Suprapubic skin (tissue), 4 donors: ENCODE results near the gene ACTBL2. TPM values are rescaled to one million over a fixed set of nuclear protein-coding genes. Genes with fewer than 3 reads are reported as not detected.

ENCODE experiments used
- DNase-seq, 2 donors: peaks; one replicate each; pipeline ENCODE4 v3.0.0-alpha.2; 2019; ENCODE audit warnings: low spot score in 2 of 2
- H3K27ac ChIP-seq: fragments of 200-600 bp; sonication (generic); one replicate; pipeline ENCODE4 v1.5.1; 2019
- H3K27me3 ChIP-seq: fragments of 200-600 bp; sonication (generic); one replicate; pipeline ENCODE4 v1.5.1; 2019
- H3K36me3 ChIP-seq: fragments of 200-600 bp; sonication (generic); one replicate; pipeline ENCODE4 v1.5.1; 2019
- H3K4me1 ChIP-seq: fragments of 200-600 bp; sonication (generic); one replicate; pipeline ENCODE4 v1.5.1; 2019
- H3K4me3 ChIP-seq: fragments of 200-600 bp; sonication (generic); one replicate; pipeline ENCODE4 v1.5.1; 2019; ENCODE audit warnings: mild to moderate bottlenecking
- H3K9me3 ChIP-seq: fragments of 200-600 bp; sonication (generic); one replicate; pipeline ENCODE4 v1.5.1; 2019
- CTCF ChIP-seq, 2 donors: fragments of 200-600 bp in 1 of 2; fragments of 450-650 bp in 1 of 2; sonication (generic) in 1 of 2; IDR thresholded peaks; one replicate each; pipeline ENCODE4 v1.5.1; 2016 to 2019; ENCODE audit warnings: antibody characterized with exemption in 2 of 2, mild to moderate bottlenecking in 1 of 2, moderate library complexity in 1 of 2
- EP300 ChIP-seq: sonication (generic); formaldehyde crosslinking; IDR thresholded peaks from one replicate; pipeline ENCODE4 v1.6.1; 2017; ENCODE audit warnings: antibody characterized with exemption
- POLR2A ChIP-seq, 2 donors: fragments of 450-650 bp; IDR thresholded peaks; one replicate each; pipeline ENCODE4 v1.6.1; 2017; ENCODE audit warnings: antibody characterized with exemption in 2 of 2, mild to moderate bottlenecking in 2 of 2, moderate library complexity in 2 of 2
- POLR2AphosphoS5 ChIP-seq, 3 donors: sonication (generic); formaldehyde crosslinking; IDR thresholded peaks; one replicate each; pipeline ENCODE4 v1.6.1; 2017; ENCODE audit warnings: antibody characterized with exemption in 3 of 3
- WGBS: methylation state at CpG from one replicate; pipeline ENCODE4 v1.1.5; 2018; 5-methylcytosine and 5-hydroxymethylcytosine counted together
- total RNA-seq, 4 donors: library from RNA; depleted of rRNA; stranded (reverse); fragments of >200 nt; gene quantifications; one replicate each; pipeline ENCODE4 v1.1.0, GENCODE V29; 2016

The ACTBL2 gene
- total RNA-seq, 4 donors from 2014 or later = 1.0 to 4.8 (median 1.6) TPM; not detected in 1

GRCh38 chr5:57505272-57506200 is 22.9 kb upstream of the ACTBL2 start:
- Histone ChIP-seq H3K4me3 (no peak overlapping the region), H3K4me1 (no peaks in the 10 kb centered on the region), H3K27me3 (no peaks in the 10 kb centered on the region), H3K27ac (no peak overlapping the region), H3K36me3 (no peaks in the 10 kb centered on the region), H3K9me3 (no peaks in the 10 kb centered on the region)
- 63% methylated on average over 5 of the region's 5 CpGs for WGBS
- TF ChIP-seq EP300 = no peak
- TF ChIP-seq CTCF (IDR thresholded peaks at IDR 0.05) = no peak
- no peak for TF ChIP-seq POLR2AphosphoS5 (IDR thresholded peaks at IDR 0.05)
- TF ChIP-seq POLR2A (IDR thresholded peaks at IDR 0.05) = no peak
- no peak for DNase-seq

DNA sequence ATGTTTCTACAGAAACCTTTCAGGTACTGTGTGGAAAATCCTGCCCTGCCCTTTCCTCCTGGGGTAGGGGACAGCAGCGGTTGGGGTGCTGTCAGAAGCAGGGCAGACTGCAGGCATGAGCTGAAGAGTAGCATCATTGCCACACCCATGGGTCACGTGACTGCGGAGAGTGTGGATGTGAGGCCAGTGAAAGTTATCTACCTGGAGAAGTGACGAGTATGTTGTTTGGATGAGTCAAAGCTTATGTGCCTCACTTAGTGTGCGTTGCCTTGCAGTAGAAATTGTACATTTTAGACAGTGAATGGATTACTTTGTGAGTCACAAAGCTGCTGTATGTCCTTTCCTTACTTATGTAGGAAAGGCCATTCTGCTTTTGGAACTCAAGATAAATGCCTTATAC is 21.7 kb upstream of the ACTBL2 start:
- 87% methylated on average over 5 of the region's 5 CpGs for WGBS
- TF ChIP-seq CTCF (IDR thresholded peaks at IDR 0.05) (no peak), POLR2A (IDR thresholded peaks at IDR 0.05) (no peak), EP300 (no peak)
- no peak overlapping the region for H3K27ac ChIP-seq

GRCh38 chr5:57503433-57503832 is 20.8 kb upstream of the ACTBL2 start:
- Histone ChIP-seq H3K27me3 (no peaks in the 10 kb centered on the region), H3K4me3 (no peak overlapping the region), H3K27ac (no peak overlapping the region), H3K36me3 (no peaks in the 10 kb centered on the region), H3K9me3 (no peaks in the 10 kb centered on the region), H3K4me1 (peaks cover 11% of the 10 kb centered on the region)
- TF ChIP-seq POLR2A (IDR thresholded peaks at IDR 0.05) = no peak
- no peak for TF ChIP-seq POLR2AphosphoS5 (IDR thresholded peaks at IDR 0.05)
- no peak for TF ChIP-seq CTCF (IDR thresholded peaks at IDR 0.05)
- no peak for TF ChIP-seq EP300
- no peak for DNase-seq
- 72% methylated on average over 3 of the region's 3 CpGs for WGBS

More for the DNA sequence above, 21.7 kb upstream of the ACTBL2 start:
- Histone ChIP-seq H3K4me3 (no peak overlapping the region), H3K4me1 (peaks cover 4% of the 10 kb centered on the region), H3K9me3 (no peaks in the 10 kb centered on the region), H3K27me3 (no peaks in the 10 kb centered on the region), H3K36me3 (no peaks in the 10 kb centered on the region)
- no peak for DNase-seq

- Histone ChIP-seq H3K27me3 (no peaks in the 10 kb centered on the region), H3K4me3 (no peak overlapping the region), H3K36me3 (no peaks in the 10 kb centered on the region), H3K4me1 (peaks cover 11% of the 10 kb centered on the region), H3K27ac (no peak overlapping the region), H3K9me3 (no peaks in the 10 kb centered on the region)
- TF ChIP-seq POLR2A (IDR thresholded peaks at IDR 0.05) (no peak), POLR2AphosphoS5 (IDR thresholded peaks at IDR 0.05) (no peak), EP300 (no peak), CTCF (IDR thresholded peaks at IDR 0.05) (no peak)
- 74% methylated on average over 7 of the region's 7 CpGs for WGBS
- DNase-seq = no peak
Observed at GRCh38 chr5:57501414-57502201, 19.0 kb upstream of the ACTBL2 start.
